WI38 (cell line): ENCODE results near the gene ZFHX3.
A peak's percentile ranks its signal among the peaks of the same experiment; 100 is the strongest.

ENCODE experiments used
- H3K4me3 ChIP-seq: 2 replicates; pipeline ENCODE4 v1.5.1; 2011; ENCODE audit warnings: low read depth, mild to moderate bottlenecking, control low read depth, low read length
- TF ChIP-seq, protein P1 (sequence below): IDR thresholded peaks from 2 replicates; pipeline ENCODE4 v1.5.1; 2012; ENCODE audit warnings: low read depth, mild to moderate bottlenecking, control low read depth, low read length

The ZFHX3 gene

GRCh38 chr16:72884573-72884972 is 163.4 kb downstream of the ZFHX3 start:
- TF ChIP-seq, protein P1, sequence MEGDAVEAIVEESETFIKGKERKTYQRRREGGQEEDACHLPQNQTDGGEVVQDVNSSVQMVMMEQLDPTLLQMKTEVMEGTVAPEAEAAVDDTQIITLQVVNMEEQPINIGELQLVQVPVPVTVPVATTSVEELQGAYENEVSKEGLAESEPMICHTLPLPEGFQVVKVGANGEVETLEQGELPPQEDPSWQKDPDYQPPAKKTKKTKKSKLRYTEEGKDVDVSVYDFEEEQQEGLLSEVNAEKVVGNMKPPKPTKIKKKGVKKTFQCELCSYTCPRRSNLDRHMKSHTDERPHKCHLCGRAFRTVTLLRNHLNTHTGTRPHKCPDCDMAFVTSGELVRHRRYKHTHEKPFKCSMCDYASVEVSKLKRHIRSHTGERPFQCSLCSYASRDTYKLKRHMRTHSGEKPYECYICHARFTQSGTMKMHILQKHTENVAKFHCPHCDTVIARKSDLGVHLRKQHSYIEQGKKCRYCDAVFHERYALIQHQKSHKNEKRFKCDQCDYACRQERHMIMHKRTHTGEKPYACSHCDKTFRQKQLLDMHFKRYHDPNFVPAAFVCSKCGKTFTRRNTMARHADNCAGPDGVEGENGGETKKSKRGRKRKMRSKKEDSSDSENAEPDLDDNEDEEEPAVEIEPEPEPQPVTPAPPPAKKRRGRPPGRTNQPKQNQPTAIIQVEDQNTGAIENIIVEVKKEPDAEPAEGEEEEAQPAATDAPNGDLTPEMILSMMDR, result no peak
- H3K4me3 ChIP-seq, result no peak overlapping the region

- no peak overlapping the region for H3K4me3 ChIP-seq
- TF ChIP-seq, protein P1, result no peak
Measured at GRCh38 chr16:72884037-72884436, 163.9 kb downstream of the ZFHX3 start.

GRCh38 chr16:72879846-72880245 is 168.1 kb downstream of the ZFHX3 start:
- TF ChIP-seq, protein P1, result no peak
- no peak overlapping the region for H3K4me3 ChIP-seq

DNA sequence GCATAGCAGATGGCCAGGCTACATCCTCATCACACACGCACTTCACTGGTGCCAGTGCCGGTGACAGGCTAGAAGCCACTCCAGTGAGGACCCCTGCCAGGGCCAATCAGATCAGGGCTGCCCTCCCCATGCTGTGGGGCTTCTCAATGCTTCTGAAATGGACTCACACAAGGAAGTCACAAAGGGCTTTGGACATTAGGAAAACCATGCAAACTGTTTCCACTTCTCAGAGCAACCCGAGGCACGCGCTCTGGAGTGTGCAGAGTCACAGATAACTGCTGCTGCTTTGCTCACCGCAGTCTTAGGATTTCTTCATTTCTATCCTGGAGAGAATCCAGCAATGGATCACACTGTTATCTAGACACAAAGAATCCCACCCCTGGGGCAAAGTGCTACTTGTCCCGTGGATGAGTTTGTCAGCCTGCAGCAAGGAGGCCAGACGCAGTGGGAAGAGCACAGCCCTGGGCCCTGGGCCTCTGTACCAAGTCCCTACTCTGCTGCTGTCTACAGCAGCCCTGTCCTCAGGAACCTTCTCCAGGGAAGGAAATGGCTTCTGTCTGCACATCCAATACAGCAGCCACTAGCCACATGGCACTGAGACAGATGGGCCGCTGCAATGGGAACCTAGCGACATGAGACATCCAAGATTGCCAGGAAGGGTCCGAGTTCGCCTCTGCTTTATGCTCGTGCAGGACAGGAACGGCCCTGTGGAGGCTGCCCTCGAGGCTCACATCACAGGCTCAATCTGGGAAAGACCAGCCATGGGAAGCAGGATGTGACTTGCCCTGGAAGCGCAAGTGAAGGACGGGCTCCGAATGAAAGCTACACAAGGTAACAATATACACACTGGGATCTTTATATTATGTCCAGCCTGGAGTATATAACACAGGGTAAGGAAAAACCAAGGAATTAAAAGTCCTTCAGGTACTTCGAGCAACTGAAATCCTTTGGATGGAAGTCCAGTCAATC is 169.3 kb downstream of the ZFHX3 start:
- H3K4me3 ChIP-seq, result no peak overlapping the region
- TF ChIP-seq, protein P1, result no peak

DNA sequence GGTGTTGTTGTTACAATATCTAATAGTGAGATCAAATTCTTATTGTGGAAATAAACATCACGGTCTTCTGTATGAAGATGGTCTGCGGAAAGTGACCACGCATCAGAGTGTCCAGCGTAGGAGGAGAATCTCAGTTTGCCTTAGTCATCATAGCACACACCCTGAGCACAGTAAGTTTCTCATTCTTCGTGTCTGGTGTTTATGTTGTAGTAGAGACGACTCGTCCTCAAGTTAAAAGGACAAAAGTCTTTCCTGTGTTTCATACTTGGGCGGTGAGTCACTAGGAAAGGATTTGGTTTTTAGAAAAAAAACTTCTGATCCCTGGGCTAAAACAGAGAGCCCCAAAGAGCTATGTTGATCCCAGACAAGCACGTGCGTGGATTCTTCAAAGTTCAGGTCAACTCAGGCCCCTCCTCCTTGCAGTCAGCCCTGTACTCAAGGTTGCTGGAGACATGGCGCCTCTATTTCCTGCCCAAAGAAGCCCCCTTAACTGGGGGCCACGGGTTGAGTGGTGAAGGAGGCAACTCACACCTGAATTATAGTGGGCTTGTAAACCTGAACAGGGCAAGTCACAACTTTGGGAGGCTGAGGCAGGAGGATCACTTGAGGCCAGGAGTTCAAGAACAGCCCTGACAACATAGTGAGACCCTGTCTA is 170.4 kb downstream of the ZFHX3 start:
- TF ChIP-seq, protein P1, result no peak
- 0 out of 2 replicates have a peak overlapping the region, but pooled peaks have one; percentile 0 for H3K4me3 ChIP-seq

- H3K4me3 ChIP-seq, result no peak overlapping the region
- TF ChIP-seq, protein P1, result no peak
Measured at GRCh38 chr16:72876981-72877373, 171.0 kb downstream of the ZFHX3 start.

- H3K4me3 ChIP-seq, result no peak overlapping the region
- TF ChIP-seq, protein P1, result no peak
Measured at GRCh38 chr16:72876221-72876620, 171.7 kb downstream of the ZFHX3 start.
